Adrenal gland (tissue), 5 donors: Measurements from ENCODE around the gene RBMS1.

Experiments
- POLR2A ChIP-seq, 2 donors: fragments of 450-650 bp; IDR thresholded peaks; one replicate each; pipeline ENCODE4 v1.6.1; 2017; ENCODE audit warnings: antibody characterized with exemption in 2 of 2, mild to moderate bottlenecking in 2 of 2, moderate library complexity in 1 of 2
- TF ChIP-seq, protein P1 (sequence below), 6 experiments: fragments of 450-650 bp in 4 of 6; fragments of 200-600 bp in 2 of 6; sonication (generic) in 1 of 6; IDR thresholded peaks; 1 replicate in 5 of 6; 2 replicates in 1 of 6; pipeline versions ENCODE4 v1.5.1 to v1.8.0; 2016 to 2021; ENCODE audit warnings: antibody characterized with exemption in 6 of 6, mild to moderate bottlenecking in 2 of 6, moderate library complexity in 1 of 6
- donor health status: DM: no; HTN: no; CAD: no.

DNA sequence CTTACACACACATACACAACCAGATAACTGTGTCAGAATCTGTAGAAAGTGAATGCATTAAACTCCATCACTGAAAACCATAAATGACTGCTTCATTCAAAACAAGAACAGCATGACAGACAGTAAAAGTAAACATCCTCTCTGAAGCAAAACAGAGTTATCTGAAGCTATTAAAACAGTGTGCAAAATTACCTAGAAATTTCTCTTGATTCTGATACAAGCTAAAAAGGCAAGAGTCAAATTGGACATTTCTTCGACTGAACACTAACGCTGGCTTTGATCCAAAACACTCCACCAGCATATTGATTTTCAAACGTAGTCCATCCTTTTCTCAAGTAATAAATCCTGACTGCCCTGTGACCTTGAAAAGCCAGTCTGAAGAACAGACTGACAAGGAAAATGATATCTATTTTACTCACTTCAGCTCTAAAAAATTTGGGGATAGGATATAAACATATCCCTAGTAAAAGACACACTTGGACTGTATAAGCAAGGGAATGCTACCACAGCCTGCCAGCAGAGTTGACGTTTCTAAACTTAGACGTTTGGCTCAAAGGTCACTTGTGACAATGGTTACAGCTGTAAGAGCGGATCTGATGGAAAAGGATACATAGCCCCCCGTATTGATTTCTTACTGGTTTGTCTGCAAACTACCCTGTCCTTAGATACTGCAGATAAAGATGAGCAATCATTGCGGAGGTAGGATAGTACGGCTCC is 164.6 kb downstream of the RBMS1 start:
- TF ChIP-seq POLR2A (IDR thresholded peaks at IDR 0.05), result no peak
- TF ChIP-seq, protein P1, sequence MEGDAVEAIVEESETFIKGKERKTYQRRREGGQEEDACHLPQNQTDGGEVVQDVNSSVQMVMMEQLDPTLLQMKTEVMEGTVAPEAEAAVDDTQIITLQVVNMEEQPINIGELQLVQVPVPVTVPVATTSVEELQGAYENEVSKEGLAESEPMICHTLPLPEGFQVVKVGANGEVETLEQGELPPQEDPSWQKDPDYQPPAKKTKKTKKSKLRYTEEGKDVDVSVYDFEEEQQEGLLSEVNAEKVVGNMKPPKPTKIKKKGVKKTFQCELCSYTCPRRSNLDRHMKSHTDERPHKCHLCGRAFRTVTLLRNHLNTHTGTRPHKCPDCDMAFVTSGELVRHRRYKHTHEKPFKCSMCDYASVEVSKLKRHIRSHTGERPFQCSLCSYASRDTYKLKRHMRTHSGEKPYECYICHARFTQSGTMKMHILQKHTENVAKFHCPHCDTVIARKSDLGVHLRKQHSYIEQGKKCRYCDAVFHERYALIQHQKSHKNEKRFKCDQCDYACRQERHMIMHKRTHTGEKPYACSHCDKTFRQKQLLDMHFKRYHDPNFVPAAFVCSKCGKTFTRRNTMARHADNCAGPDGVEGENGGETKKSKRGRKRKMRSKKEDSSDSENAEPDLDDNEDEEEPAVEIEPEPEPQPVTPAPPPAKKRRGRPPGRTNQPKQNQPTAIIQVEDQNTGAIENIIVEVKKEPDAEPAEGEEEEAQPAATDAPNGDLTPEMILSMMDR (IDR thresholded peaks at IDR 0.05), result no peak
